Pancreas (tissue), 10 donors: ENCODE data around the gene JPH3. TPM values are rescaled to one million over a fixed set of nuclear protein-coding genes. Genes with fewer than 3 reads are reported as not detected.
A peak's percentile ranks its signal among the peaks of the same experiment; 100 is the strongest.
"Not testable (repeated sequence)": the region's sequence is repeated elsewhere in the genome, so short reads cannot be mapped to it uniquely, and the experiment has no call there.

ENCODE experiments used
- ATAC-seq, 4 donors: fragments of 200-7000 bp; cut with Tn5 transposase; one replicate each; pipeline versions ENCODE4 v1.8.0 to v1.9.1; 2020; ENCODE audit warnings: mild to moderate bottlenecking in 4 of 4, moderate library complexity in 4 of 4
- DNase-seq, 6 donors: peaks; one replicate each; pipeline ENCODE4 v3.0.0-alpha.2; 2020
- FAIRE-seq: peaks from 2 replicates; lab custom pipeline; 2012; peaks lifted over from hg19 to GRCh38; lab: Jason Lieb, UNC
- H3K27ac ChIP-seq, 4 donors: fragments of 200-600 bp; sonication (generic); 1 replicate in 3 of 4; 2 replicates in 1 of 4; pipeline versions ENCODE4 v1.5.0 to v1.8.0; 2020
- H3K27me3 ChIP-seq, 4 donors: fragments of 200-600 bp; one replicate each; pipeline ENCODE4 v1.8.0; 2021
- H3K36me3 ChIP-seq, 3 donors: fragments of 200-600 bp; sonication (generic) in 1 of 3; one replicate each; pipeline versions ENCODE4 v1.5.0 to v1.8.0; 2020 to 2021
- H3K4me1 ChIP-seq, 3 donors: fragments of 200-600 bp; one replicate each; pipeline ENCODE4 v1.8.0; 2021
- H3K4me3 ChIP-seq, 4 donors: fragments of 200-600 bp; sonication (generic) in 2 of 4; one replicate each; pipeline versions ENCODE4 v1.5.0 to v1.8.0; 2020 to 2021
- H3K9me3 ChIP-seq, 4 donors: fragments of 200-600 bp; one replicate each; pipeline ENCODE4 v1.8.0; 2021
- CTCF ChIP-seq, 4 donors: fragments of 200-600 bp; sonication (generic) in 3 of 4; IDR thresholded peaks; one replicate each; pipeline versions ENCODE4 v1.5.0 to v1.8.0; 2021; ENCODE audit warnings: antibody characterized with exemption in 4 of 4
- WGBS, 2 donors: extraction: QIAGEN DNeasy Blood & Tissue Kit; methylation state at CpG; one replicate each; pipeline ENCODE4 v1.1.7; 2013; 5-methylcytosine and 5-hydroxymethylcytosine counted together
- intact Hi-C, 3 donors: fragments of 100-400 bp; cut with DNase I; formaldehyde crosslinking; loops; one replicate each; pipeline versions ENCODE4 v1.11.1 to v1.14.2; 2022
- polyA plus RNA-seq, 2 donors: library from polyadenylated mRNA; stranded (reverse); fragments of 200-250 nt; gene quantifications; one replicate each; pipeline ENCODE4 v1.2.3, GENCODE V29; 2013
- total RNA-seq, 6 donors: library from RNA; stranded (reverse); fragmentation: NEBNext Ultra II Directional in 4 of 6; extraction: Animal tissue kit (Norgen Biotek cat#: 25700) in 4 of 6; gene quantifications; one replicate each; pipeline versions ENCODE4 v1.2.1 to v1.2.4, GENCODE V29; 2021 to 2023
- donor health status: healthy with polysubstance abuse.
- donor health status: DM: no; HTN: no; CAD: no; lungs with moderate emphysema.
- donor health status: DM: no; HTN: no; CAD: no.
- donor health status: control.
- donor health status: control.
- donor health status: Bipolar disorder and iron deficiency.
- donor health status: DM: yes; HTN: yes; CAD: no.
- donor health status: DM: no; HTN: no; CAD: no.
- donor health status: DM: no; HTN: no; CAD: no.
- donor health status: DM: yes; HTN: yes; CAD: no.

JPH3 gene
- total and polyA plus RNA-seq, 8 donors: 0.09 to 1.9 (median 0.41) TPM

DNA sequence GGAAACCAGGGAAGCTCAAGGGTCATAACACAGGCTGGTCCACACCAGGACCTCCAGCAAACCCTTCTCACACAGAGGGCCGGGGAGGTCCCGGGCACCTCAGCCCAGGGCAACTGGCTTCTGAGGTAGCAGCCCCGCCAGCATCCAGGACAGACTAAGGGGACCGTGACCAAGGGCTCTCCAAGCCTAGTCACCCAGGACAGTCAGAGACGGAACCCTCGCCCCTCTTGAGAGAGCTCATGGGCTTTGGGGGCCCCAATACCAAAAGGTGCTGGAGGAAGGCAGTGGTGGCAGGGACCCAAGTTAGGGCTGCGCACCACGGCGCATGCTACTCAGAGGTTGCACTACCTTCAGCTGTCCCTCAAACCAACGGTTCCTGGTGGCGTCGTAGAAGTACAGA is 108.6 kb downstream of the JPH3 start:
- Histone ChIP-seq H3K4me1 (no peaks in the 10 kb centered on the region), H3K9me3 (no peaks in the 10 kb centered on the region), H3K27me3 (no peaks in the 10 kb centered on the region), H3K4me3 (no peak overlapping the region), H3K27ac (no peak overlapping the region), H3K36me3 (peaks cover 0 to 31% (median 0%) of the 10 kb centered on the region in 3 donors)
- 90 to 95% methylated on average over 12 of the region's 12 CpGs for WGBS, 2 donors
- no peak for TF ChIP-seq CTCF (IDR thresholded peaks at IDR 0.05)
- FAIRE-seq (no peak), ATAC-seq (no peak), DNase-seq (peak in 1 of 6 donors; percentile 43)
- intact Hi-C loops: no loop called here

- 91 to 93% methylated on average over 14 of the region's 14 CpGs for WGBS, 2 donors
- H3K4me1 ChIP-seq: no peaks in the 10 kb centered on the region
- no peak overlapping the region for H3K27ac ChIP-seq
- DNase-seq (no peak), ATAC-seq (peak in 1 of 4 donors; percentile 26), FAIRE-seq (no peak)
- intact Hi-C loops: no loop called here
- no peaks in the 10 kb centered on the region for H3K9me3 ChIP-seq
- no peaks in the 10 kb centered on the region for H3K27me3 ChIP-seq
- TF ChIP-seq CTCF (IDR thresholded peaks at IDR 0.05): no peak
- no peak overlapping the region for H3K4me3 ChIP-seq
- peaks cover 0 to 31% (median 0%) of the 10 kb centered on the region in 3 donors for H3K36me3 ChIP-seq
Measured at GRCh38 chr16:87712184-87712762, 110.0 kb downstream of the JPH3 start.

DNA sequence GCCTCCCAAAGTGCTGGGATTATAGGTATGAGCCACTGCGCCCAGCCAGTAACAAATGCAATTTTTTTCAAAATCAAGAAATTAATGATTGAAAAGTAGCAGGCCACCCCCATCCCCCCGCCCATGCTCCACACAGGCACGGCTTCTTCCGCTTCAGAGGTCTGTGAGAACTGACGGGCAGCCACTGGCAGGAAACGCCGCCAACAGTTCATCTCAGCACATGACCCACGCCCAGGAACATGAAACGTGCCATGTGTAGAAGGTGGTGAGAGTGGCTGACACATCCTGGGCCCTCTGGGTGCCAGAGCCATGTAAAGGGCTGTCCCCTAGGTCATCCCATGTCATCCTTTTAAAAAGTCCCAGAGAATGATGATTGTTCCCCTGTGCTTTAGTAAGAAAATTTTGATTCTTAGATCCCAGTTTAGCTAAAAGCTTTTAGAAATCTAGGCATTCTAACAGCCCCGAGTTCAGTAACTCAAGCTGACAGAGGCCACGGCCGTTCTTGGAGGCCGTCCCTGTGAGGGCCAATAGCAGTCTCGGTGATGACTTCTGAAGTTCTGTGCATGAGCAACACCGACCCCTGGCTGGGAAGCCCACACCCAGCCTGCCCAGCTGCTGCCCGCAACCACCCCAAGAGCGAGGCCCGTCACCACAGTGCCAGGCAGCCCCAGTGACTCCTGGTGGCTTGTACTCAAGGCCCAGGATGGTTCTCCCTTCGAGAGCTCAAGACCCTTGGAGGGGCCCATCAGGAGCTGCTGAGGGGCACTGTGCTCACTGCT is 111.3 kb downstream of the JPH3 start:
- no peaks in the 10 kb centered on the region for H3K9me3 ChIP-seq
- 94% methylated on average over 19 of the region's 19 CpGs for WGBS, 2 donors
- DNase-seq (no peak), ATAC-seq (no peak), FAIRE-seq (no peak)
- no peak overlapping the region for H3K27ac ChIP-seq
- TF ChIP-seq CTCF (IDR thresholded peaks at IDR 0.05): no peak
- no peak overlapping the region for H3K4me3 ChIP-seq
- peaks cover 0 to 27% (median 0%) of the 10 kb centered on the region in 3 donors for H3K36me3 ChIP-seq
- H3K4me1 ChIP-seq: no peaks in the 10 kb centered on the region
- intact Hi-C loops: no loop called here
- H3K27me3 ChIP-seq: no peaks in the 10 kb centered on the region

GRCh38 chr16:87715231-87715630 is 112.9 kb downstream of the JPH3 start:
- ATAC-seq (no peak), FAIRE-seq (no peak), DNase-seq (no peak)
- no peaks in the 10 kb centered on the region for H3K4me1 ChIP-seq
- no peaks in the 10 kb centered on the region for H3K9me3 ChIP-seq
- no peaks in the 10 kb centered on the region for H3K27me3 ChIP-seq
- intact Hi-C loops: no loop called here
- no peak for TF ChIP-seq CTCF (IDR thresholded peaks at IDR 0.05)
- H3K36me3 ChIP-seq: peaks cover 0 to 13% (median 0%) of the 10 kb centered on the region in 3 donors
- no peak overlapping the region for H3K27ac ChIP-seq
- H3K4me3 ChIP-seq: no peak overlapping the region
- WGBS, 2 donors: 95 to 97% methylated on average over 16 of the region's 16 CpGs

DNA sequence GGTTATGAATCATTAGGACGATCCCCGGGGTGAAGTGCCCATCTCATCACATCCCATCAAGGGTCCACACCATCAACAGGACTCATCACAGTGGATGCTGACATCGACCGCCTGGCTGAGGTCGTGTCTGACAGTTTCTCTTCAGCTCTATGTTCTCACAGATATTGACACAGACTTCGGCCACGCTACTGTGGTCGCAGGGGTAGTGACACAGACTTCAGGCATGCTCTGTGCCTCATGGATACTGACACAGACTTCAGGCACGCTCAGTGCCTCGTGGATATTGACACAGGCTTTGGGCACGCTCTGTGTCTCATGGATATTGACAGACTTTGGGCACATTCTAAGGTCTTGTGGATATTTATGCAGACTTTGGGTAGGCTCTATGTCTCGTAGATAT is 113.3 kb downstream of the JPH3 start:
- intact Hi-C loops: no loop called here
- H3K36me3 ChIP-seq: peaks cover 0 to 9% (median 0%) of the 10 kb centered on the region in 3 donors
- no peak overlapping the region for H3K4me3 ChIP-seq
- WGBS, 2 donors: 93 to 95% methylated on average over 12 of the region's 12 CpGs
- FAIRE-seq (no peak), DNase-seq (no peak), ATAC-seq (no peak)
- no peak for TF ChIP-seq CTCF (IDR thresholded peaks at IDR 0.05)
- no peaks in the 10 kb centered on the region for H3K9me3 ChIP-seq
- H3K4me1 ChIP-seq: no peaks in the 10 kb centered on the region
- H3K27ac ChIP-seq: no peak overlapping the region
- no peaks in the 10 kb centered on the region for H3K27me3 ChIP-seq

- H3K4me1 ChIP-seq, H3K36me3 ChIP-seq, DNase-seq, H3K27me3 ChIP-seq, H3K4me3 ChIP-seq, intact Hi-C loops, H3K9me3 ChIP-seq, FAIRE-seq, H3K27ac ChIP-seq, ATAC-seq: not testable (repeated sequence)
- 93 to 98% methylated on average over 28 of the region's 28 CpGs for WGBS, 2 donors
Measured at GRCh38 chr16:87718831-87719230, 116.5 kb downstream of the JPH3 start.
